Body of pancreas (tissue), 4 donors: ENCODE data around the gene C1QTNF5.

Experiments used
- CTCF ChIP-seq, 7 experiments: fragments of 450-650 bp in 4 of 7; fragments of 200-600 bp in 3 of 7; sonication (generic) in 3 of 7; IDR thresholded peaks; one replicate each; pipeline ENCODE4 v1.5.1; 2016 to 2019; ENCODE audit warnings: antibody characterized with exemption in 7 of 7
- POLR2A ChIP-seq, 3 donors: fragments of 450-650 bp; IDR thresholded peaks; one replicate each; pipeline ENCODE4 v1.6.1; 2016; ENCODE audit warnings: antibody characterized with exemption in 3 of 3, mild to moderate bottlenecking in 2 of 3

DNA sequence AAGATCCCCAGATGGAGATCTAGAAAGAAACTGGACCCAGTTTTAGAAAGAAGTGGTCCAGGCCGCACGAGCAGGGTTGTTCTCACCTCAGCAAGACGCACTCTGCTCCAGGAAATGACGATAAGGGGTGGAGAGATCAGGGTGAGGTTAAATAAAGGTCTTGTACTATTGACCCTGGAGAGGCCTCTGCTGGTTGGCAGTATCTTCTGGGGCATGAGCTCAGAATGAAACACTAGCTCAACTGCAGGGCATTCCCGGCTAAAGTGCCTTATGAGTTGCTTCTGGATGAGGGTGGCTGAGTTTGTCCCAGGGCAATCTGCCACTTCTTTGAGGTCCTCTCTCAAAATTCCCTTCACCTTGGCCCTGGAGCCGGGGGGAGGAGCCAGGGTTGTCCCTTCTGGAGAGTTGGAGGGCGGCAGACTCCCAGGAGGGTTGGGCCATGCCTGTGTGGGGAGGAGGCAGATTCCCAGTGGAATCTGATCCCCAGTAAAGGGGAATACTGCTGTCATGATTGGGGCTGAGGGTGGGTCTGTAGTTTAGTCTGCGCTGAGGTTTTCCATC is 29.9 kb upstream of the C1QTNF5 start:
- TF ChIP-seq CTCF (IDR thresholded peaks at IDR 0.05) = no peak
- TF ChIP-seq POLR2A (IDR thresholded peaks at IDR 0.05) = no peak
